Smooth muscle cell (in vitro differentiated cells): ENCODE measurements around the gene TMEM234. TPM values are rescaled to one million over a fixed set of nuclear protein-coding genes. Genes with fewer than 3 reads are reported as not detected.

Source experiments
- DNase-seq: peaks from one replicate; lab custom pipeline; 2025; ENCODE audit not compliant: unreplicated experiment; lab: John Stamatoyannopoulos, UW
- H2AFZ ChIP-seq: fragments of 200-600 bp; sonication (generic); 2 replicates; pipeline ENCODE4 v1.6.0; 2016; ENCODE audit warnings: antibody characterized with exemption, low read depth, mild to moderate bottlenecking
- H3F3A ChIP-seq: fragments of 200-600 bp; sonication (generic); 2 replicates; pipeline ENCODE4 v1.6.0; 2017; ENCODE audit warnings: antibody characterized with exemption, low read depth
- H3K27ac ChIP-seq: fragments of 200-600 bp; sonication (generic); 2 replicates; pipeline ENCODE4 v1.5.1; 2016; ENCODE audit warnings: low read depth, mild to moderate bottlenecking
- H3K27me3 ChIP-seq: fragments of 200-600 bp; sonication (generic); 2 replicates; pipeline ENCODE4 v1.6.1; 2016; ENCODE audit warnings: low read depth, mild to moderate bottlenecking
- H3K36me3 ChIP-seq: fragments of 200-600 bp; sonication (generic); 2 replicates; pipeline ENCODE4 v1.5.1; 2016; ENCODE audit warnings: low read depth
- H3K4me1 ChIP-seq: fragments of 200-600 bp; sonication (generic); 2 replicates; pipeline ENCODE4 v1.5.1; 2016; ENCODE audit warnings: low read depth
- H3K4me2 ChIP-seq: fragments of 200-600 bp; sonication (generic); 2 replicates; pipeline ENCODE4 v1.6.0; 2016; ENCODE audit warnings: mild to moderate bottlenecking
- H3K4me3 ChIP-seq: fragments of 200-600 bp; sonication (generic); 2 replicates; pipeline ENCODE4 v1.5.1; 2016; ENCODE audit warnings: mild to moderate bottlenecking
- H3K79me2 ChIP-seq: fragments of 200-600 bp; sonication (generic); 2 replicates; pipeline ENCODE4 v1.6.0; 2016; ENCODE audit warnings: low read depth, mild to moderate bottlenecking
- H3K9ac ChIP-seq: fragments of 200-600 bp; sonication (generic); 2 replicates; pipeline ENCODE4 v1.6.0; 2016; ENCODE audit warnings: low read depth
- H3K9me3 ChIP-seq: fragments of 200-600 bp; sonication (generic); replicated peaks from 2 replicates; pipeline ENCODE4 v1.5.1; 2016; ENCODE audit warnings: low read depth
- H4K20me1 ChIP-seq: fragments of 200-600 bp; sonication (generic); 2 replicates; pipeline ENCODE4 v1.6.0; 2016; ENCODE audit warnings: low read depth
- WGBS: methylation state at CpG from one replicate; pipeline ENCODE4 v1.1.7; 2016; ENCODE audit warnings: low lambda C conversion rate; 5-methylcytosine and 5-hydroxymethylcytosine counted together
- polyA plus RNA-seq: library from polyadenylated mRNA; unstranded; fragments of >200 nt; fragmentation: Nextera tagmentation; extraction: Ambion mirVana; gene quantifications from 2 replicates; pipeline ENCODE4 v1.2.1, GENCODE V29; 2016
- small RNA-seq: library from RNA; depleted of rRNA; stranded (forward); fragments of <200 nt; gene quantifications from one replicate; pipeline ENCODE3, GENCODE V24; 2014
- total RNA-seq: library from RNA; depleted of rRNA; stranded (reverse); fragments of >200 nt; gene quantifications from 2 replicates; pipeline ENCODE4 v1.2.3, GENCODE V29; 2014
- TF ChIP-seq, protein P1 (sequence below): fragments of 200-600 bp; sonication (generic); IDR thresholded peaks from 2 replicates; pipeline ENCODE4 v1.5.1; 2017; ENCODE audit warnings: borderline replicate concordance, mild to moderate bottlenecking, antibody characterized with exemption; ENCODE audit not compliant: insufficient read depth, poor library complexity, severe bottlenecking

The TMEM234 gene
- total and polyA plus RNA-seq, 2 experiments from 2014 or later, result 10.9 to 19.8 TPM

- Histone ChIP-seq H3K9me3 (no peaks in the 10 kb centered on the region), H2AFZ (no peak overlapping the region), H3K79me2 (no peaks in the 10 kb centered on the region), H4K20me1 (no peaks in the 10 kb centered on the region), H3K4me2 (no peak overlapping the region), H3K27ac (no peak overlapping the region), H3K27me3 (no peaks in the 10 kb centered on the region), H3K36me3 (peaks cover 3% of the 10 kb centered on the region), H3K9ac (no peak overlapping the region), H3K4me3 (no peak overlapping the region), H3F3A (no peaks in the 10 kb centered on the region), H3K4me1 (no peaks in the 10 kb centered on the region)
- WGBS, result 86% methylated on average over 4 of the region's 4 CpGs
- no peak for DNase-seq
- TF ChIP-seq, protein P1, sequence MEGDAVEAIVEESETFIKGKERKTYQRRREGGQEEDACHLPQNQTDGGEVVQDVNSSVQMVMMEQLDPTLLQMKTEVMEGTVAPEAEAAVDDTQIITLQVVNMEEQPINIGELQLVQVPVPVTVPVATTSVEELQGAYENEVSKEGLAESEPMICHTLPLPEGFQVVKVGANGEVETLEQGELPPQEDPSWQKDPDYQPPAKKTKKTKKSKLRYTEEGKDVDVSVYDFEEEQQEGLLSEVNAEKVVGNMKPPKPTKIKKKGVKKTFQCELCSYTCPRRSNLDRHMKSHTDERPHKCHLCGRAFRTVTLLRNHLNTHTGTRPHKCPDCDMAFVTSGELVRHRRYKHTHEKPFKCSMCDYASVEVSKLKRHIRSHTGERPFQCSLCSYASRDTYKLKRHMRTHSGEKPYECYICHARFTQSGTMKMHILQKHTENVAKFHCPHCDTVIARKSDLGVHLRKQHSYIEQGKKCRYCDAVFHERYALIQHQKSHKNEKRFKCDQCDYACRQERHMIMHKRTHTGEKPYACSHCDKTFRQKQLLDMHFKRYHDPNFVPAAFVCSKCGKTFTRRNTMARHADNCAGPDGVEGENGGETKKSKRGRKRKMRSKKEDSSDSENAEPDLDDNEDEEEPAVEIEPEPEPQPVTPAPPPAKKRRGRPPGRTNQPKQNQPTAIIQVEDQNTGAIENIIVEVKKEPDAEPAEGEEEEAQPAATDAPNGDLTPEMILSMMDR, result no peak
Measured at GRCh38 chr1:32170991-32171390, 51.2 kb downstream of the TMEM234 start.

Small RNAs within 50 kb of the gene (small RNA-seq; reads per million reads assigned to genes)
- gene RF00017, result not detected

Other genes with a start within 250 kb of the TMEM234 start
- 80.4 and 90.6 TPM in 2 replicates for gene KHDRBS1, start 208.5 kb downstream of the TMEM234 start, total RNA-seq
- 85.0 and 86.5 TPM in 2 replicates for gene KHDRBS1, start 208.5 kb downstream of the TMEM234 start, polyA plus RNA-seq
- 9.2 and 9.4 TPM in 2 replicates for gene TMEM39B, start 149.4 kb downstream of the TMEM234 start, total RNA-seq
- 4.4 and 7.5 TPM in 2 replicates for gene TMEM39B, start 149.4 kb downstream of the TMEM234 start, polyA plus RNA-seq
- gene KPNA6, start 114.3 kb downstream of the TMEM234 start, total RNA-seq, result 35.8 and 40.9 TPM in 2 replicates
- 22.3 and 29.1 TPM in 2 replicates for gene KPNA6, start 114.3 kb downstream of the TMEM234 start, polyA plus RNA-seq
- 42.7 and 44.6 TPM in 2 replicates for gene TXLNA, start 42.7 kb downstream of the TMEM234 start, total RNA-seq
- 42.0 and 46.0 TPM in 2 replicates for gene TXLNA, start 42.7 kb downstream of the TMEM234 start, polyA plus RNA-seq
- gene CCDC28B, start 21.8 kb downstream of the TMEM234 start, total RNA-seq, result 19.9 and 41.6 TPM in 2 replicates
- gene CCDC28B, start 21.8 kb downstream of the TMEM234 start, polyA plus RNA-seq, result 58.9 and 63.9 TPM in 2 replicates
- gene IQCC, start 16.7 kb downstream of the TMEM234 start, total RNA-seq, result 1.4 and 3.1 TPM in 2 replicates
- 2.4 TPM in 2 replicates for gene IQCC, start 16.7 kb downstream of the TMEM234 start, polyA plus RNA-seq
- not detected in 2 replicates for gene DCDC2B, start 13.3 kb downstream of the TMEM234 start, total RNA-seq
- 0.47 TPM in 1 of 2 replicates, not detected in the other for gene DCDC2B, start 13.3 kb downstream of the TMEM234 start, polyA plus RNA-seq
- gene EIF3I, start 54 bp upstream of the TMEM234 start, total RNA-seq, result 200 and 240 TPM in 2 replicates
- 250 and 257 TPM in 2 replicates for gene EIF3I, start 54 bp upstream of the TMEM234 start, polyA plus RNA-seq
- gene FAM167B, start 24.9 kb upstream of the TMEM234 start, total RNA-seq, result 0.31 TPM in 1 of 2 replicates, not detected in the other
- 0.39 TPM in 1 of 2 replicates, not detected in the other for gene FAM167B, start 24.9 kb upstream of the TMEM234 start, polyA plus RNA-seq
- gene LCK, start 28.9 kb upstream of the TMEM234 start, total RNA-seq, result 0.22 TPM in 1 of 2 replicates, not detected in the other
- not detected in 2 replicates for gene LCK, start 28.9 kb upstream of the TMEM234 start, polyA plus RNA-seq
- gene HDAC1, start 69.7 kb upstream of the TMEM234 start, total RNA-seq, result 29.3 and 40.5 TPM in 2 replicates
- gene HDAC1, start 69.7 kb upstream of the TMEM234 start, polyA plus RNA-seq, result 48.8 and 51.7 TPM in 2 replicates
- gene MARCKSL1, start 113.9 kb upstream of the TMEM234 start, total RNA-seq, result 108 and 126 TPM in 2 replicates
- gene MARCKSL1, start 113.9 kb upstream of the TMEM234 start, polyA plus RNA-seq, result 358 and 389 TPM in 2 replicates
- gene FAM229A, start 140.1 kb upstream of the TMEM234 start, total RNA-seq, result 1.6 and 10.0 TPM in 2 replicates
- gene FAM229A, start 140.1 kb upstream of the TMEM234 start, polyA plus RNA-seq, result 9.6 and 11.1 TPM in 2 replicates
- gene TSSK3, start 140.2 kb upstream of the TMEM234 start, total RNA-seq, result not detected in 2 replicates
- gene TSSK3, start 140.2 kb upstream of the TMEM234 start, polyA plus RNA-seq, result 0.31 and 1.3 TPM in 2 replicates
- 57.3 and 63.4 TPM in 2 replicates for gene BSDC1, start 172.1 kb upstream of the TMEM234 start, total RNA-seq
- 45.4 and 53.7 TPM in 2 replicates for gene BSDC1, start 172.1 kb upstream of the TMEM234 start, polyA plus RNA-seq
- gene ZBTB8B, start 242.7 kb upstream of the TMEM234 start, total RNA-seq, result 0.13 TPM in 2 replicates
- 0.05 TPM in 1 of 2 replicates, not detected in the other for gene ZBTB8B, start 242.7 kb upstream of the TMEM234 start, polyA plus RNA-seq